HEK293 (cell line): ENCODE data around the gene SUSD4.

ENCODE experiments used
- CTCF ChIA-PET: fragments of 350-600 bp; formaldehyde crosslinking; extraction: SDS; loops from one replicate; lab custom pipeline; 2021; ENCODE audit warnings: antibody characterized with exemption; lab: Yijun Ruan, JAX
- POLR2A ChIA-PET: fragments of 300-600 bp; formaldehyde crosslinking; extraction: SDS; loops from one replicate; lab custom pipeline; 2020; ENCODE audit warnings: antibody characterized with exemption, inconsistent platforms; lab: Yijun Ruan, JAX
- H3K27ac ChIP-seq: fragments of 200-500 bp; sonication (Bioruptor generic); 2 replicates; pipeline ENCODE4 v1.5.1; 2014; ENCODE audit warnings: low read depth, low read length, control low read depth, inconsistent platforms; ENCODE audit errors: extremely low read depth
- H3K36me3 ChIP-seq, 2 experiments: fragments of 200-500 bp in 1 of 2; sonication (Bioruptor generic) in 1 of 2; 1 replicate in 1 of 2; 2 replicates in 1 of 2; pipeline ENCODE4 v1.5.1; 2014 to 2017; ENCODE audit warnings: inconsistent platforms in 2 of 2, low read length in 2 of 2; ENCODE audit not compliant: control insufficient read depth in 2 of 2, insufficient read depth in 1 of 2
- H3K4me1 ChIP-seq: fragments of 200-500 bp; sonication (Bioruptor generic); 2 replicates; pipeline ENCODE4 v1.5.1; 2014; ENCODE audit warnings: mild to moderate bottlenecking, low read length, inconsistent platforms; ENCODE audit not compliant: control insufficient read depth, insufficient read depth
- H3K4me3 ChIP-seq: 2 replicates; pipeline ENCODE4 v1.5.1; 2011; ENCODE audit warnings: low read depth, mild to moderate bottlenecking, control low read depth, low read length, moderate library complexity
- H3K9me3 ChIP-seq: fragments of 200-500 bp; sonication (Bioruptor generic); 2 replicates; pipeline ENCODE4 v1.5.1; 2014; ENCODE audit warnings: low read depth, low read length, inconsistent platforms; ENCODE audit not compliant: control insufficient read depth, insufficient read depth
- HOXC10 ChIP-seq: sonication (generic); formaldehyde crosslinking; IDR thresholded peaks from 2 replicates; pipeline ENCODE4 v1.8.1; 2023; ENCODE audit warnings: mild to moderate bottlenecking, missing genetic modification reagents
- KLF17 ChIP-seq: fragments of 450-650 bp; formaldehyde crosslinking; IDR thresholded peaks from 2 replicates; pipeline ENCODE4 v1.5.1; 2016; ENCODE audit warnings: missing biosample characterization, missing genetic modification characterization
- KLF7 ChIP-seq: fragments of 450-650 bp; formaldehyde crosslinking; IDR thresholded peaks from 2 replicates; pipeline ENCODE4 v1.5.1; 2016; ENCODE audit warnings: missing biosample characterization, missing genetic modification characterization, borderline replicate concordance
- PRDM1 ChIP-seq: fragments of 450-650 bp; formaldehyde crosslinking; IDR thresholded peaks from 2 replicates; pipeline ENCODE4; 2016; ENCODE audit warnings: missing biosample characterization, missing genetic modification characterization
- TCF7L2 ChIP-seq: IDR thresholded peaks from 2 replicates; pipeline ENCODE4 v1.6.1; 2011; ENCODE audit warnings: low read depth, mild to moderate bottlenecking, inconsistent platforms, low read length, moderate library complexity, borderline replicate concordance
- YY2 ChIP-seq: fragments of 450-650 bp; formaldehyde crosslinking; IDR thresholded peaks from 2 replicates; pipeline ENCODE4 v1.5.1; 2016; ENCODE audit warnings: missing biosample characterization, missing genetic modification characterization
- ZBTB17 ChIP-seq: fragments of 450-650 bp; formaldehyde crosslinking; IDR thresholded peaks from 2 replicates; pipeline ENCODE4 v1.5.1; 2016; ENCODE audit warnings: missing biosample characterization, missing genetic modification characterization
- ZNF169 ChIP-seq: fragments of 450-650 bp; formaldehyde crosslinking; IDR thresholded peaks from 2 replicates; pipeline ENCODE4 v1.5.1; 2016; ENCODE audit warnings: missing biosample characterization, missing genetic modification characterization
- ZNF26 ChIP-seq: fragments of 450-650 bp; formaldehyde crosslinking; IDR thresholded peaks from 2 replicates; pipeline ENCODE4 v1.5.1; 2016; ENCODE audit warnings: missing biosample characterization, missing genetic modification characterization
- ZNF324 ChIP-seq: fragments of 450-650 bp; formaldehyde crosslinking; IDR thresholded peaks from 2 replicates; pipeline ENCODE4 v1.5.1; 2016; ENCODE audit warnings: missing biosample characterization, missing genetic modification characterization
- ZNF37A ChIP-seq: fragments of 450-650 bp; IDR thresholded peaks from 2 replicates; pipeline ENCODE4 v1.5.1; 2018; ENCODE audit warnings: missing biosample characterization, missing genetic modification characterization
- ZNF398 ChIP-seq: fragments of 450-650 bp; formaldehyde crosslinking; IDR thresholded peaks from 2 replicates; pipeline ENCODE4 v1.5.1; 2017; ENCODE audit warnings: missing biosample characterization, missing genetic modification characterization
- ZNF473 ChIP-seq: fragments of 450-650 bp; formaldehyde crosslinking; IDR thresholded peaks from 2 replicates; pipeline ENCODE4 v1.5.1; 2017; ENCODE audit warnings: missing biosample characterization, missing genetic modification characterization
- ZNF488 ChIP-seq: fragments of 450-650 bp; formaldehyde crosslinking; IDR thresholded peaks from 2 replicates; pipeline ENCODE4 v1.5.1; 2016; ENCODE audit warnings: missing biosample characterization, missing genetic modification characterization
- ZNF501 ChIP-seq: fragments of 450-650 bp; formaldehyde crosslinking; IDR thresholded peaks from 2 replicates; pipeline ENCODE4 v1.5.1; 2016; ENCODE audit warnings: missing biosample characterization, missing genetic modification characterization
- ZNF654 ChIP-seq: fragments of 450-650 bp; formaldehyde crosslinking; IDR thresholded peaks from 2 replicates; pipeline ENCODE4 v1.5.1; 2016; ENCODE audit warnings: low read depth, missing biosample characterization, missing genetic modification characterization
- ZNF704 ChIP-seq: fragments of 450-650 bp; formaldehyde crosslinking; IDR thresholded peaks from 2 replicates; pipeline ENCODE4 v1.5.1; 2016; ENCODE audit warnings: missing biosample characterization, missing genetic modification characterization
- ZSCAN16 ChIP-seq: fragments of 450-650 bp; formaldehyde crosslinking; IDR thresholded peaks from 2 replicates; pipeline ENCODE4 v1.5.1; 2016; ENCODE audit warnings: missing biosample characterization, missing genetic modification characterization
- TF ChIP-seq, protein P1 (sequence below): fragments of 450-650 bp; formaldehyde crosslinking; IDR thresholded peaks from 2 replicates; pipeline ENCODE4 v1.5.1; 2016; ENCODE audit warnings: missing biosample characterization, missing genetic modification characterization, low read depth
- TF ChIP-seq, protein P2 (sequence below): fragments of 450-650 bp; formaldehyde crosslinking; IDR thresholded peaks from 2 replicates; pipeline ENCODE4 v1.5.1; 2016; ENCODE audit warnings: missing biosample characterization, missing genetic modification characterization

The SUSD4 gene

GRCh38 chr1:223207293-223208066 is 156.5 kb downstream of the SUSD4 start:
- TF ChIP-seq ZBTB17 (tag by site-specific recombination) (no peak), ZNF398 (tag by site-specific recombination) (no peak), ZNF324 (tag by site-specific recombination) (no peak), ZNF37A (tag by site-specific recombination) (no peak)
- TF ChIP-seq, protein P1, sequence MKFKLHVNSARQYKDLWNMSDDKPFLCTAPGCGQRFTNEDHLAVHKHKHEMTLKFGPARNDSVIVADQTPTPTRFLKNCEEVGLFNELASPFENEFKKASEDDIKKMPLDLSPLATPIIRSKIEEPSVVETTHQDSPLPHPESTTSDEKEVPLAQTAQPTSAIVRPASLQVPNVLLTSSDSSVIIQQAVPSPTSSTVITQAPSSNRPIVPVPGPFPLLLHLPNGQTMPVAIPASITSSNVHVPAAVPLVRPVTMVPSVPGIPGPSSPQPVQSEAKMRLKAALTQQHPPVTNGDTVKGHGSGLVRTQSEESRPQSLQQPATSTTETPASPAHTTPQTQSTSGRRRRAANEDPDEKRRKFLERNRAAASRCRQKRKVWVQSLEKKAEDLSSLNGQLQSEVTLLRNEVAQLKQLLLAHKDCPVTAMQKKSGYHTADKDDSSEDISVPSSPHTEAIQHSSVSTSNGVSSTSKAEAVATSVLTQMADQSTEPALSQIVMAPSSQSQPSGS = no peak
- Histone ChIP-seq H3K27ac (no peak overlapping the region), H3K9me3 (no peaks in the 10 kb centered on the region), H3K36me3 (no peaks in the 10 kb centered on the region), H3K4me1 (no peaks in the 10 kb centered on the region), H3K4me3 (no peak overlapping the region)
- ChIA-PET CTCF (interaction anchor here (1.2 to 1.8 kb wide), 4 partner anchors 9 to 73 kb away, joined by 3 to 7 read pairs (median 4); partner anchors contain the start of gene TLR5), POLR2A (no interaction called here)

DNA sequence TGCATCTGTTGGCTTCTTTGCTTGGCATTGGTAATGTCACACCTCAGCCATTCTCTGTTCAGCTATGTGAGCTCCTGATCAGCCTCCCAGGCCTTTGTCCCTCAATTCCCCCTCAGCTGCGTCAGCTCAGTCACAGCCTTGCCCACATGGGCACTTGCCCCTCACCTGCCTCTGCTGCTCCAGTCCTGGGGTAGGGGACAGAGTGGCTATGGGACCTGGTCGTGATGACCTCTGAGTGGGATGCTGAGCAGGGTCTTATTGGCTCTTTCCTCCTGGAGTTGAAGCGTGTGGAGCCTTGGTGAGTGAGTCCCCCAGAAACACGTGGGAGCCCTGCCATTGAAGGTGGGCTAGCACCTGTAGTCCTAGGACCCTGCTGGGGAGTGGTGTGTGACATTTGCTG is 159.6 kb downstream of the SUSD4 start:
- Histone ChIP-seq H3K4me3 (no peak overlapping the region), H3K27ac (no peak overlapping the region), H3K36me3 (no peaks in the 10 kb centered on the region), H3K4me1 (no peaks in the 10 kb centered on the region), H3K9me3 (no peaks in the 10 kb centered on the region)
- CTCF ChIA-PET = no interaction called here
- no peak for TF ChIP-seq KLF17
- TF ChIP-seq, all 188 proteins: peak for 0
- POLR2A ChIA-PET = no interaction called here

DNA sequence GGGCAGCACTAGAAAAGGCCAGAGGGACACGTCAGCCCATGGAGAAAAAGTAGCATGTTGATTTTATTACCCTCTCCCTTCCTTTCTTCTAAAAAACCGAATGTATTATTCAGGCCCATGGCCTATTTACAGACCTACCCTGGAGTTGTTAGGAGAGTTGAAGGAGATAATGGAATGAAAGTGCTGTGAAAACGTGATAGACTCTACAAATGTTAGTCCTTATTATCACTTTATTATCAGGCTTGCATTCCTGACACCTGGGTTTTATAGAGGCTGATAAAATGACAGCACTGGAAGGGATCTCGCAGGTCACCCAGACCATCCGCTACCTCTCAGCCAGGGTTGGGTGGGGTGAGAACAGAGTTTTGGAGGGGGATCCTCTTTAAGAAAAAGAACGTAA is 160.3 kb downstream of the SUSD4 start:
- Histone ChIP-seq H3K27ac (no peak overlapping the region), H3K4me3 (no peak overlapping the region), H3K9me3 (no peaks in the 10 kb centered on the region), H3K36me3 (no peaks in the 10 kb centered on the region), H3K4me1 (no peaks in the 10 kb centered on the region)
- ChIA-PET CTCF (no interaction called here), POLR2A (no interaction called here)
- TF ChIP-seq, protein P2, sequence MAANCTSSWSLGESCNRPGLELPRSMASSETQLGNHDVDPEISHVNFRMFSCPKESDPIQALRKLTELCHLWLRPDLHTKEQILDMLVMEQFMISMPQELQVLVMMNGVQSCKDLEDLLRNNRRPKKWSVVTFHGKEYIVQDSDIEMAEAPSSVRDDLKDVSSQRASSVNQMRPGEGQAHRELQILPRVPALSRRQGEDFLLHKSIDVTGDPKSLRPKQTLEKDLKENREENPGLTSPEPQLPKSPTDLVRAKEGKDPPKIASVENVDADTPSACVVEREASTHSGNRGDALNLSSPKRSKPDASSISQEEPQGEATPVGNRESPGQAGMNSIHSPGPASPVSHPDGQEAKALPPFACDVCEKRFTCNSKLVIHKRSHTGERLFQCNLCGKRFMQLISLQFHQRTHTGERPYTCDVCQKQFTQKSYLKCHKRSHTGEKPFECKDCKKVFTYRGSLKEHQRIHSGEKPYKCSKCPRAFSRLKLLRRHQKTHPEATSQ (tag by site-specific recombination) = no peak
- TF ChIP-seq TCF7L2 (no peak), KLF17 (no peak), KLF7 (tag by site-specific recombination) (no peak), ZNF654 (no peak), ZNF26 (tag by site-specific recombination) (no peak), YY2 (no peak), PRDM1 (tag by site-specific recombination) (no peak), ZNF169 (tag by site-specific recombination) (no peak), ZNF488 (no peak), ZNF704 (tag by site-specific recombination) (no peak), ZSCAN16 (tag by site-specific recombination) (no peak), ZNF473 (no peak), ZNF501 (no peak), HOXC10 (CRISPR knock-in tag) (no peak)
